Neuronal stem cell (in vitro differentiated cells): ENCODE results near the gene PARP12.

Source experiments
- DNase-seq: peaks from one replicate; pipeline ENCODE4 v3.0.0-alpha.2; 2013; ENCODE audit warnings: low spot score
- H2AFZ ChIP-seq: one replicate; pipeline ENCODE4 v1.6.1; 2013; ENCODE audit warnings: mild to moderate bottlenecking, low read length, inconsistent platforms
- H2AK5ac ChIP-seq: 2 replicates; pipeline ENCODE4 v1.6.1; 2013; ENCODE audit warnings: low read depth, mild to moderate bottlenecking, inconsistent platforms, low read length, moderate library complexity, mixed read lengths
- H2BK120ac ChIP-seq: 2 replicates; pipeline ENCODE4 v1.6.1; 2013; ENCODE audit warnings: low read depth, mild to moderate bottlenecking, inconsistent platforms, low read length, moderate library complexity, mixed read lengths
- H2BK12ac ChIP-seq: one replicate; pipeline ENCODE4 v1.6.1; 2013; ENCODE audit warnings: low read length, inconsistent platforms
- H2BK15ac ChIP-seq: 2 replicates; pipeline ENCODE4 v1.6.1; 2013; ENCODE audit warnings: mild to moderate bottlenecking, low read length, inconsistent platforms, mixed read lengths
- H2BK5ac ChIP-seq: one replicate; pipeline ENCODE4 v1.6.1; 2013; ENCODE audit warnings: inconsistent platforms, mild to moderate bottlenecking, low read length, moderate library complexity
- H3K14ac ChIP-seq: one replicate; pipeline ENCODE4 v1.6.1; 2013; ENCODE audit warnings: low read length, inconsistent platforms
- H3K18ac ChIP-seq: 2 replicates; pipeline ENCODE4 v1.6.1; 2013; ENCODE audit warnings: low read length, inconsistent platforms
- H3K23ac ChIP-seq: 2 replicates; pipeline ENCODE4 v1.6.1; 2013; ENCODE audit warnings: low read depth, mild to moderate bottlenecking, mixed read lengths, low read length, inconsistent platforms; ENCODE audit not compliant: poor library complexity
- H3K27ac ChIP-seq: replicated peaks from 3 replicates; pipeline ENCODE4 v1.5.1; 2013; ENCODE audit warnings: low read length, inconsistent platforms
- H3K27me3 ChIP-seq, 3 experiments: 2 replicates each; pipeline ENCODE4 v1.6.1; 2013; ENCODE audit warnings: low read length in 3 of 3, mild to moderate bottlenecking in 2 of 3, inconsistent platforms in 1 of 3, low read depth in 1 of 3, mixed read lengths in 1 of 3, moderate library complexity in 1 of 3; ENCODE audit not compliant: control insufficient read depth in 3 of 3, insufficient read depth in 3 of 3
- H3K36me3 ChIP-seq, 2 donors: replicated peaks in 1 of 2; 2 replicates each; pipeline ENCODE4 v1.6.1; 2013; ENCODE audit warnings: low read length in 2 of 2; ENCODE audit not compliant: control insufficient read depth in 2 of 2, insufficient read depth in 2 of 2
- H3K4ac ChIP-seq: 2 replicates; pipeline ENCODE4 v1.6.1; 2013; ENCODE audit warnings: inconsistent platforms, mild to moderate bottlenecking, low read length, moderate library complexity
- H3K4me1 ChIP-seq, 2 donors: 1 replicate in 1 of 2; 2 replicates in 1 of 2; pipeline ENCODE4 v1.6.1; 2013; ENCODE audit warnings: low read length in 2 of 2, low read depth in 1 of 2; ENCODE audit not compliant: control insufficient read depth in 2 of 2, insufficient read depth in 1 of 2
- H3K4me2 ChIP-seq: one replicate; pipeline ENCODE4 v1.6.1; 2013; ENCODE audit warnings: mild to moderate bottlenecking, low read length, inconsistent platforms; ENCODE audit not compliant: insufficient read depth, poor library complexity, severe bottlenecking
- H3K4me3 ChIP-seq, 2 donors: 2 replicates each; pipeline ENCODE4 v1.5.1; 2013; ENCODE audit warnings: low read length in 2 of 2, mild to moderate bottlenecking in 2 of 2, inconsistent platforms in 1 of 2, moderate library complexity in 1 of 2
- H3K79me1 ChIP-seq: one replicate; pipeline ENCODE4 v1.6.1; 2013; ENCODE audit warnings: low read depth, mild to moderate bottlenecking, inconsistent platforms, low read length, moderate library complexity
- H3K9ac ChIP-seq: one replicate; pipeline ENCODE4 v1.6.1; 2013; ENCODE audit warnings: mild to moderate bottlenecking, low read depth, low read length, inconsistent platforms; ENCODE audit not compliant: poor library complexity
- H3K9me3 ChIP-seq, 2 donors: replicated peaks in 1 of 2; 2 replicates each; pipeline versions ENCODE3 to v1.6.1; 2013; ENCODE audit warnings: low read length in 2 of 2, mild to moderate bottlenecking in 2 of 2, inconsistent platforms in 1 of 2, low read depth in 1 of 2, mixed read lengths in 1 of 2, moderate library complexity in 1 of 2; ENCODE audit not compliant: control insufficient read depth in 2 of 2, insufficient read depth in 1 of 2
- H4K8ac ChIP-seq: one replicate; pipeline ENCODE4 v1.6.1; 2013; ENCODE audit warnings: low read depth, mild to moderate bottlenecking, inconsistent platforms, low read length, moderate library complexity
- H4K91ac ChIP-seq: one replicate; pipeline ENCODE4 v1.6.1; 2013; ENCODE audit warnings: low read length, low read depth, mild to moderate bottlenecking, inconsistent platforms; ENCODE audit not compliant: poor library complexity
- WGBS, 2 donors: extraction: QIAGEN DNeasy Blood & Tissue Kit; methylation state at CpG; one replicate each; pipeline ENCODE4 v1.1.7; 2013; ENCODE audit warnings: missing lambda C conversion rate in 2 of 2, mixed read lengths in 1 of 2; ENCODE audit not compliant: insufficient read length in 2 of 2, insufficient replicate concordance in 1 of 2; ENCODE audit errors: extremely low coverage in 2 of 2; 5-methylcytosine and 5-hydroxymethylcytosine counted together

The PARP12 gene

DNA sequence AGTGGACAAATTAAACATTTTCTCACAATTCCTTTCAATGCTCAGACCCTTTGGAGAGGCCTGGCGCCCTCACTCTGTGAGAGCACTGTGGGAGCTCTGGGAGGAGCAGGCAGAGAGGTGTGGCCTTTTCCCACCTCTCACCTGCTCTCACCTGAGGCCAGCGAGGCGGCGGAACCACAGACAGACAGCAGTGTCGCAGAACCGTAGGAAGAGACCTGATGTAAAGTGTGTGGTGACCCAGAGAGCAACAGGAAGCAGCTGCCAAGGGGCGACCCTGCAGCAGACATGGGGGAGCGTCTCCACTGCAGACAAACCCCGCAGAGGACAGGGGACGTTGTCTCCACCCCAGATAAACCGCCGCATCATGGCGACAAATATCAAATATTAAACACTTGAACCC is 15.6 kb upstream of the PARP12 start:
- Histone ChIP-seq H3K27ac (no peak overlapping the region), H3K9ac (no peak overlapping the region), H3K4me1 (peaks cover 4 to 6% of the 10 kb centered on the region in 2 donors), H3K79me1 (no peaks in the 10 kb centered on the region), H3K4me3 (no peak overlapping the region), H3K4me2 (no peak overlapping the region), H3K14ac (no peak overlapping the region), H3K9me3 (no peaks in the 10 kb centered on the region), H2BK120ac (no peak overlapping the region), H3K27me3 (no peaks in the 10 kb centered on the region), H3K36me3 (no peaks in the 10 kb centered on the region), H2AK5ac (peak overlapping the region; percentile 74), H2BK5ac (no peak overlapping the region), H2BK15ac (peak overlapping the region; percentile 34), H3K18ac (peak overlapping the region; percentile 44), H4K91ac (no peak overlapping the region), H3K4ac (no peak overlapping the region), H4K8ac (no peak overlapping the region), H2AFZ (no peak overlapping the region), H2BK12ac (no peak overlapping the region), H3K23ac (no peak overlapping the region)
- no CpG with 5 or more reads among the region's 13 CpGs for WGBS, 2 donors
- DNase-seq, result no peak

DNA sequence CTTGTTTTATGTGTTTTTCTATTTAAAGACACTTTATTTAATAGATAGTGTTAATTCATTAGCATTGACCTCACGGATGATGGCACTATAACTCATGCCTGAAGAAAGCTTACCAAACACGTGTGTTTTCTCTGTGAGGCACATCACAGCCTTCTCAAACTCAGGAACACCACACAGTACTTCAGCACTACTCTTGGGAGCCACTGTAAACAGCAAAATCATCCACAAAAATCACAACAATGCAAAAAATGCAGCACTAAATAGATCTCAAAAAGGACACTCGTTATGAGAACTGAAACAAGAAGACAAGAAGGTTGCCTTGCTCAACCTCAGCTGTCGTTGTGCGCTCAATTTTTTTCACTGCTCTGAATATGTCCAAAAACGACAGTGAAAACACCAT is 12.0 kb upstream of the PARP12 start:
- no peaks in the 10 kb centered on the region for H3K9me3 ChIP-seq
- no peak overlapping the region for H3K18ac ChIP-seq
- peaks cover 0 to 4% (median 0%) of the 10 kb centered on the region in 3 experiments for H3K27me3 ChIP-seq
- WGBS, 2 donors, result no CpG with 5 or more reads among the region's 6 CpGs
- H2AFZ ChIP-seq, result no peak overlapping the region
- no peak overlapping the region for H4K8ac ChIP-seq
- no peaks in the 10 kb centered on the region for H3K36me3 ChIP-seq
- H2BK15ac ChIP-seq, result no peak overlapping the region
- no peak overlapping the region for H2AK5ac ChIP-seq
- no peak overlapping the region for H3K4ac ChIP-seq
- H3K4me3 ChIP-seq, result no peak overlapping the region
- no peak overlapping the region for H2BK5ac ChIP-seq
- H3K4me2 ChIP-seq, result no peak overlapping the region
- no peak overlapping the region for H2BK12ac ChIP-seq
- DNase-seq, result no peak
- no peak overlapping the region for H3K23ac ChIP-seq
- no peak overlapping the region for H3K14ac ChIP-seq
- no peak overlapping the region for H4K91ac ChIP-seq
- H3K9ac ChIP-seq, result no peak overlapping the region
- H3K27ac ChIP-seq, result no peak overlapping the region
- peaks cover 4 to 6% of the 10 kb centered on the region in 2 donors for H3K4me1 ChIP-seq
- no peak overlapping the region for H2BK120ac ChIP-seq
- no peaks in the 10 kb centered on the region for H3K79me1 ChIP-seq

GRCh38 chr7:140070546-140070945 is 7.8 kb upstream of the PARP12 start:
- Histone ChIP-seq H3K27me3 (peaks cover 0 to 4% (median 0%) of the 10 kb centered on the region in 3 experiments), H3K18ac (no peak overlapping the region), H3K4me1 (no peaks in the 10 kb centered on the region), H3K36me3 (no peaks in the 10 kb centered on the region), H4K8ac (no peak overlapping the region), H2AK5ac (no peak overlapping the region), H3K14ac (no peak overlapping the region), H2AFZ (no peak overlapping the region), H3K4me3 (no peak overlapping the region), H3K4me2 (no peak overlapping the region), H3K4ac (no peak overlapping the region), H2BK15ac (no peak overlapping the region), H3K27ac (no peak overlapping the region), H2BK12ac (no peak overlapping the region), H3K9ac (no peak overlapping the region), H2BK5ac (no peak overlapping the region), H2BK120ac (no peak overlapping the region), H3K79me1 (no peaks in the 10 kb centered on the region), H3K9me3 (peaks cover 0 to 9% of the 10 kb centered on the region in 2 donors), H3K23ac (no peak overlapping the region), H4K91ac (no peak overlapping the region)
- no peak for DNase-seq

DNA sequence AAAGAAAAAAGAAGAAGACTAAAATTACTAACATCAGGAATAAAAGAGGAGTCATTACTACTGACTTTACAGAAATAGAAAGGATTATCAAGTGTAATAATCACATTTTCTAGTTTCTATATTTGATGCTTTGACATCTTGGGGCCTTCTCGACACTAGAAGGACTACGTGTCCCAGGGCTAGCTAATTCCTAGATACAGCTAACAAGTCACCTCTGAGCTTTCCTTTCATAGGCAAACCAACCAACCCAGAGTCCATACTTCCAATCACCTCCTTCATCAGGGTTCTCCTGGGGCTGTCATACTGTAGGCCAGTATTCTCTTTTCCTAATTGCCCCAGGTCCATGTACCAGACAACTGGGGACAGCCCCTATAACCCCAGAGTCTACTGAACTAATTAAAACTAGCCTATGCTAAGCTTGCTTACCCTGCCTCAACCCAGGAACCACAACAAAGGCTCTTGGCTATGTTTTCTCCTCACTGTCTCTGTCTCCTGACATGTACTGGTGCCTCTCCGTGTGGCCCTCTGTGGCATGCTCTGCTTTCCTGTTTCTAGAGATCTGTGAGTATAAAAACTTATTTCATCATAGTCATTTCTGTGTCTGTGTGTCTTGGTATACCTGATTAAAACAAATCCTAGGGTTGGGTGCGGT is 6.7 kb upstream of the PARP12 start:
- Histone ChIP-seq H2BK15ac (no peak overlapping the region), H3K36me3 (no peaks in the 10 kb centered on the region), H3K27ac (no peak overlapping the region), H2BK12ac (no peak overlapping the region), H3K4ac (no peak overlapping the region), H3K79me1 (no peaks in the 10 kb centered on the region), H3K4me2 (no peak overlapping the region), H3K4me1 (no peaks in the 10 kb centered on the region), H4K91ac (no peak overlapping the region), H2AFZ (no peak overlapping the region), H3K14ac (no peak overlapping the region), H3K4me3 (no peak overlapping the region), H3K9ac (no peak overlapping the region), H3K23ac (no peak overlapping the region), H2BK5ac (no peak overlapping the region), H3K27me3 (peaks cover 0 to 4% (median 0%) of the 10 kb centered on the region in 3 experiments), H3K18ac (no peak overlapping the region), H2BK120ac (no peak overlapping the region), H4K8ac (no peak overlapping the region), H2AK5ac (no peak overlapping the region), H3K9me3 (peaks cover 0 to 9% of the 10 kb centered on the region in 2 donors)
- DNase-seq, result no peak
- no CpG with 5 or more reads among the region's 4 CpGs for WGBS, 2 donors
